GM19043 (cell line): ENCODE results near the gene GALK2.

Experiments
- ATAC-seq: cut with Tn5 transposase; IDR thresholded peaks from one replicate; pipeline ENCODE4 v1.9.1; 2021; ENCODE audit warnings: low read depth; ENCODE audit not compliant: unreplicated experiment

Gene GALK2

DNA sequence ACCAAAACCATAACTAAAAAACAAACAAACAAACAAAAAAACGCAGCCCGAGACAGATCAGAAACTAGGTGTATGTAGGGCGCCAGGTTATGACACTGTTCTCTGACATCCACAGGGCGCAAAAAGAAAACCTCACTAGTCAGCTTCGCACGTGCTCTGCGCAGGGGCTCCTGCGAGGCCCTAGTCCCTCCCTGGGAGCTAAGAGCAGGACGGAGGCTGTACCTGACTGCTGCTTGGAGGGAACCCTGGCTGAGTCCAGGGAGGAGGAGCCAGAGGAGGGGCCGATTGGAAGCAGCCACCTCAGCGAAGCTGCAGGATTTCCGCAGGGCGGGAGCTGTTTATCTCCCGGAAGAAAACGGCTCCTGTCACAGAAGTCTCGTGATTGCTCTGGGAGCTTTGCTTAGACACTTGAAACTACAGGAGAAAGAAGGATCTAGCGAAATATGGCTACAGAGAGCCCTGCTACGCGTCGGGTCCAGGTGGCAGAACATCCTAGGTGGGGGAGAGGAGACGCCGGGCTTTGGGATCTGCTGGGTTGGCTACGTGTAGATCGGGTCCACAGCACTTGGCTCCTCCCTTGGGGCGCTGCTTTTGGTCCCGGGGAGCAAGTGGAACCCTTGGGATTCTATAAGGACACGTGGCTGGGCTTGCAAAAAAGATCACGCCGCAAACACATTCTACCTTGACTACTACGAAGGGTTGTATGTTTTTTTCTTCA is at the start of gene GALK2:
Gene GALK2, plus strand, starts transcription at position 368 of the 718 bp plus-strand sequence. Its CDS starts 76 bp downstream, at position 444.
- peak; percentile 94 for ATAC-seq

DNA sequence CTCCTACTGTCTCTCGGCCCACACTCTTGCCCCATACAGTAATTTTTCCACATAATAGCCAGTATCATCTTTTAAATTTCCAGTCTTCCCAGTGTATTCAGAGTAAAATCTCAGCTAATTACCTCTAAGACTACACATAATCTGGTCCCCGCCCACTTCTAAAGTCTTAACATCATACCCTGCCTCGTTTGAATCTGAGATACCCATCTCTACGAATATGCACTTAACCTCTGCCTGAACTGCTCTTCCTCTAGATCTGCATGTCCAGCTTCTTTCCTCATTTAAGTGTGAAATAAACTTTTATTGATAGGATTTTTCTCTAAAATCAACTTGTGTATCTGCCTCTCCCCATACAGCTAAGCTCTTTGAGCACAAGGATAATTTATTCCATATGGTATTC is 49.2 kb upstream of the GALK2 start:
- no peak for ATAC-seq

DNA sequence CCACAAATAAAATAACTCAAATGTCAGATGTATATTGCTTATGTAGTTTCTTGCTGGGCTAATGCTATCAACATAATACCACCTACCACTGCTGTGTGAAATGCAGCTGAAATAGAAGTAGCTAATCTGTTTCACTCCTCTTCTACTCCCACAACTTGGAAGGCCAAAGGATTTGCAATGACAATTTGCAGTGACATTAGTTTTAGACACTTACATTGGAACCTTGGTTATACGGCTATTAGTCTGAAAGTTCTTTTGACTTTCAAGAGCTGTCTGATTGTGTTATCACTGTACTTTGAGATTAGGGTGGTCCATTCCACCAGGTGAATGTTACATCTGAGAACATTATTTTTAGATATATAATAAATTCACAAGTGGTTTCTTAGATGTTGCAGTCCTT is 48.1 kb upstream of the GALK2 start:
- ATAC-seq, result no peak

DNA sequence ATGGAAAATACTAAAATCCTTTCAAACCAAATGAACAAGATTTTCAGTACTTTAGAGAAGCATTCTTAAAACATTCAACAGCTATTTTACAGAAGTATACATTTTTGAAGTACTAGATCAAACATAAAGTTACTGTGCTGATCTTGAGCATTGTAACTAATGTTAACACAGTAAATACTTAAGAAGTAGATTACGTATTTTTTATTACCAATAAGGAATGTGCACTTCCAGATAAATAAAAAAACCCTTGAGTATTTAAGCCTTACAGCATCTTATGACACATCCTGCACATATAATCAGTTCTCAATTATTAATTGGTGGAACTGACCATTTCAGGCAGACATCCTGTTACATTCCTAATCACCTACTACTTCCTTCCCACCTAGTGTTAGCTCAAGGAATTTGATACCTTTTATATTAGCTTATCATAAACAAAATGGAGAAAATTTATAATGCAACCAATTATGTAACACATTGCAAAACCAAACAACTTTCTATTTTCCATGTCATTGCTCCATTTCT is 47.4 kb upstream of the GALK2 start:
- no peak for ATAC-seq

DNA sequence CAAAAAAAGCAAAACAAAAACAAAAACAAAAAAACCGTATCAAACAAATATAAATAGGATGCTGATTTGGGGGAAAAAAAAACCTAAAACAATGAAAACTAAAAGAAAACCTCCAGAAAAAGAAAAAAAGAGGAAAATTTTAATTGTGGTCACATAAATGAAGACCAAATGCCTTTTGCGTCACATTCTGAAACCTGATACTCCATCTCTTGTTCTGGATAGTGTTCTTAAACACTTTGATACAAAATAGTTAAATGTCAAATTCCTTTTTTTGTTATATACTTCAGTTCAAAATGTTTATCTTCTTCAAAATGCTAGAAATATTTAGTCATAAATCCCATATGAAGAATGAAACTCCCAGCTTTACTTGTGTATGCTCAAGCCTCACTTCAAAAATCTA is 45.7 kb upstream of the GALK2 start:
- no peak for ATAC-seq

DNA sequence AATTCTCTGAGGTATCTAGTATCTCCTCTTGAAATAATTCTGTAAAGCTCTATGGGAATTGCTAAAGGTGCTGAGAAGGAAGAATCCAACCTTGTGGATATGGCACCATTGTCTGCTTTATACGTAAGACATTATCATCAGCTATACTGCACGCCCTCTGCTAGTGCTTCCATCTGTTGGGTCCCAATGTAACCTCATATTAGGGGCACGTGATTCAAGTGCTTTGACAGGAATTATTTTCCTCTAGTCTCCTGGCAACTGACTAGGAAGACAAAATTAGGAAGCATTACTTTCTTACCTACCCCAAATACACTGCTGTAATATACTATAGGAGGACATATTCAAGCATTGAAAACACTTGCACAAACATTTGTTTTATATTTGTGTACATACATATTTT is 38.6 kb upstream of the GALK2 start:
- ATAC-seq, result no peak

DNA sequence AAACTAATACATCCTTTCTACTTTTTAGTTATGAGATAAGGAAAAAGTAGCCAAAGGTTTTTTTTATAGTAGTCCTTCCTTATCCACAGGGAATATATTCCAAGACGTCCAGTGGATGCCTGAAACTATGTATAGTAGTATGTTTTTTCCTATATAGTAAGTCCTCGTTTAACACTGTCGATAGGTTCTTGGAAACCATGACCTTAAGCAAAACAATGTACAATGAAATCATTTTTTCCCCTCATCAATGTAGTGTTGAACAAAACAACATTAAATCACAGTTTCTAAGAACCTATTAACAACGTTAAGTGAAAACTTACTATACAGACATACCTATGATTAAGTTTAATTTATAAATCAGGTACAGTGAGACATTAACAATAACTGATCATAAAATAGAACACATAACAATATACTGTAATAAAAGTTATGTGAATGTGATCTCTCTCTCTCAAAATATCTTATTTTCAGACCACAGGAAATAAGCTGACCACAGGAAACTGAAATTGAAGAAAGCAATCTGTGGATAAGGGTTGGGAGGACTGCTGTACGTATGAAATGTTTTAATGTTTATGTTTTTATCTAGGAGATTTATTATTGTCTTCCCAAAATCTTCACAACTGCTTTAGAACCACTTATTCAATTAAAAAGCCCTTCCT is 35.2 kb upstream of the GALK2 start:
- ATAC-seq, result peak; percentile 37

DNA sequence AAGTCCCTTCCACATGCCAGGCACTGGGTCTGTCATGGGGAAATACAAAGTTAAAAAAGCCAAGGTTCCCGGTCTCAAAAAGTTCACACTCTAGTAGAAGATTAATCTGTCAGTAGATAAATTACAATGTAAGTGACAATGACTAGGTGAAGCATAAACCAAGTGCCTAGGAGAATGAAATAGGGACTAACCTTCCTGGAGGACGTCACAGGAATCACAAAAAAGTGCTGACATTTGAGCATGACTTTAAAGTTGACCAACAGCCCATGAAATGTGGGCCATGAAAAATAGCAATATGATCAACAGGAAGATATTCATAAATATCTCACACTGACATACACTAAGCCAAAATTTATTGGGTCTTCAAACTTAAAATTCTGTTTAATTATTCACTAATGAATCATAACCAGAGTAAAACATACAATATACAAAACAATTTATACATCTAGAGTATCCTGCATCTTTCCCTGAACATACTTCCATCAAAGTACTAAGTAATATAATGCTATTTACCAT is 34.6 kb upstream of the GALK2 start:
- peak; percentile 62 for ATAC-seq

DNA sequence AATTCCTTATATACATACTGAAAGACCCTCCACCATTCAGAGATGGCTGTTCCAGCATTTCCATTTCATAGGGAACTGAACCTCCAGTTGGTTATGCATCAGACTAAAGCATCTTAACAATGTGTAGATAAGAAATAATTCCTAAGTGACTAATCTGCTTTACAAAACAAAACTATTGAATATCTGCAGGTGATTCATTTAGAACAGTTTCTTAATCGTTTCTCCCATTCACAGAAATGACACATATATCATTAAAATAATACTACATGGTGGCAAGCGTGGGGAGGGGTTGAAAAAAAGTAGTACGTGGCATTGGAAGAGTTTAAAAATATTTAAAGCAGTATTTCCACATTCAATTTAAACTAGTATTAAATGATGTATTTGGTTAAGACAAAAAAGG is 34.1 kb upstream of the GALK2 start:
- ATAC-seq, result no peak

DNA sequence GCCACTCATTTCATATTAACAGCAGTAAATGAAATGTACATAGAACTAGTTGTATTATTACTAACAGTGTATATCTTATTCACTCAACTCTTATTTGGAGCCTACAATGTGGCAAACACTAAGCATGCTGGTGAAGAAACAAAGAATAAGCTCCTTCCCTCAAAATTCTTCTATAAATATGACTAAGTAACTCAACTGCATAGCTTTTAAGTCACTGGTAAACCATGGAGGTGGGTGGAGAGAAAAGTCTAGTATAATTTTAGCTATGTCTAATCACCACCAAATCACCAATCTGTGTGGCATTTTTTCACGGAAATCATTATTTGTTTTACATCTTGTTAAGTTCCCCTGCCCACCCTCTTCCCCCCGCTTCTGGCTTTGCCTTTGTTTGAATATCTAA is 32.2 kb upstream of the GALK2 start:
- ATAC-seq, result no peak

DNA sequence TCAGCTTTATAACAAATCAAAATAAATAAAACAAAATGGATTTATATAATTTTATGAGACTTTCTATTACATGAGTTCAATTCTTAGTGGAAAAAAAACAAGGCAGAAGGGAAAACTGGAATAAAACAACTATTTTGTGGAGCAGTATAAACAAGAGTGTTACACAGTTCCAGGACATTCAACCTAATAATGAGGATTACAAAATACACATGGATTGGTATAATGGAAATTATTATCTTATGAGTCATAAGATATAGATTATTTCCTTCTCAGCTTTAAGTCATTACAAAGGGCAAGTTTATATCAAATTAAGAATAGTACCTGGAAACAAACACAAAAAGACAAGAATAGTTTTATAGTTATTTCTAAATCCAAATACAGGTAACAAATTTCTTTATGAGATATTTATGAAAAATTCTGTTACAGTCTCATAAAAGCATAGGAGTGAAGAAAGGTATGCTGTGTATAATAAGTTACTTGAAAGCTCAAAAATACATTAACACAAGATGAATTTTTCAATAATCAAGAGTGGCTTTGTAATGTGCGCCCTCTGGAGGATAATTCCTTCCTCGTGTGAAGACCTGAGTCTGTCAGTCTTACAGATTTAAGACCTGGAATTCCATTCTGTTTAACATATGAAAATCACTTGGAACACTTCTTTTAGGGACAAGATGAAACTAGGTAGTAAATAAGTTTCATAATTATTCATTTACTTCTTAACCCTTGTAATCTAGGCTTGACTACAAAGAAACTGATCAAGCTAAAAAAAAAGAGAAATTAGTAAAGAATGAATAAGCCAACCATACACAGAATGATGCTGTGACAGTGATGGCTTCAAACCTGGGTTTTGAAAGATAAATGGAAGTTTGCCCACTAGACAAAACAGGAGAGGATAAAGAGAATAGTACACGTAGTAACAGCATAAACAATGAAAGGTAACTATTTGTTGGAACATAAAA is 24.1 kb upstream of the GALK2 start:
- ATAC-seq, result no peak

DNA sequence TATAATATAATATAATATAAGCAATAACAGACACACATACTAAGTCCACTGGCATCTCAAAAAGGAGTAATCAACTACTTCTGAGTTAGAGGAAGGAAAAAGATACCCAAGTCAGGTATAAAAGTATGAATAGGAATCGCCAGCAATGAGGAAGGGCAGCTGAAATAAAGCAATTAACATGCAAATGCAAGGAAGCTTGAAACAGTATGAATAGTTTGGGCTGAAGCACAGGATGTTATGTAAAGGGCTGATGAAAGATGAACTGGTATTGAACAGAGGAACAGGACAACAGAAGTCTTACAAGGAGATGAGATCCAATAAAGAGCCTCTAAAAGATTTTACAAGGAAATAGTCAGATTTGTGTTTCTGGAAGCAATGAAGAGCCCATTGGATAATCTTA is 21.7 kb upstream of the GALK2 start:
- no peak for ATAC-seq

DNA sequence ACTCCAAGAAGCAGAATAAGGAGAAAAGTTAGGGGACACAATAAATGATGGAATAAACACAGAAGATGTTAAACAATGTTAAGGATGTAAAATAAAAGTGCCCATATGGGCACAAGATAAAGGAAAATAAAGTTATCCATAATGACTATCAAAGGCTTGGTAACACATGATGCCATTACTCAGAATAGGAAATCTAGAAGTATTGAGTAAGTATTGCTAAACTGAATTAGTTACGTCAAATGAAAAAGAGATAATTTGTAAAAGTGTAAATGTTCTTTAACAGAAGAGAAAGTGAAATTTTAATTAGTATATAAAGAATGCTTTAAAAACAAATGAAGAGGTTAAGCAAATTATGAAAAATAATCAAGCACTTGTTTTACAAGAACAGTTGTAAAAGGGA is 21.3 kb upstream of the GALK2 start:
- no peak for ATAC-seq

DNA sequence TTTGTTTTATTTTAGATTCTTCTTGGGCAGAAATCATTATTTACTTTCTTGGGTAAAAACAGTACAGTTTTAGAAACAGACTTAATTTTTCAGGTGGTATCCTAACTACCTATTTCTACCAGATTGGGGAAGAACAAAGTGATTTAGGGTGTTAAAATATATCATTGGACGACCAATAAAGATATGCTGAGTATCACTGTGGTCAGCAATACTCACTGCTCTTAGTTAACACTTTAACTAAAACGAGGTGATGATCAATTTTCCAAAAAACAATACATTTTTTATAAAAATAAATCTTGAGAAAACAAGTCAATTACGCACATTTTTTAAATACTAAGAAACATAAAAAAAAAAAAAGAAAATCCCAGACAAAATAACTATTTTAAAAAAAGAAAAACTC is 18.2 kb upstream of the GALK2 start:
- ATAC-seq, result no peak

DNA sequence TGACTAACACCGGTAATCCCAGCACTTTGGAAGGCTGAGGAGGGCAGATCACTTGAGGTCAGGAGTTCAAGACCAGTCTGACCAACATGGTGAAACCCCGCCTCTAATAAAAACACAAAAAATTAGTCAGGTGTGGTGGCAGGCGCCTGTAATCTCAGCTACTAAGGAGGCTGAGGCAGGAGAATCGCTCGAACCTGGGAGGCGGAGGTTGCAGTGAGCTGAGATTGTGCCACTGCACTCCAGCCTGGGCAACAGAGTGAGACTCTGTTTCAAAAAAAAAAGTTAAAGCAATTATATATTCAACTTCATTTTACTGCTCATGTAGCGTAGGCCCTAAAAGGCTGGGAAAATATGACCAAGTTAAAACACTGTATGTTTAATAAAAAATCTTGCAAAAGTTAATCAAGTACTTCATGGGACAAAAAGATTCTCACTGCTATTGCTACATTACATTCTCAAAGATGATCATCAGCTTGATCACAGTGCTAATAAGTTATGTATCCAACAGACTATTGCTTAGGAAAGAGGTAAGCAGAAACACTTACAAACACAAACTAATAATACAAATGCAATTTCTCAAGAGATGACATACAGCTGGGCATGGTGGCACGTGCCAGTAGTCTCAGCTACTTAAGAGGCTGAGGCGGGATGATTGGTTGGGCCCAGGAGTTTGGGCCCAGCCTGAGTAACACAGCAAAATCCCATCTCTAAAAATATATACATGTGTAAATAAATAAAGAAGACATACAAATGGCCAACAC is 17.3 kb upstream of the GALK2 start:
- no peak for ATAC-seq

DNA sequence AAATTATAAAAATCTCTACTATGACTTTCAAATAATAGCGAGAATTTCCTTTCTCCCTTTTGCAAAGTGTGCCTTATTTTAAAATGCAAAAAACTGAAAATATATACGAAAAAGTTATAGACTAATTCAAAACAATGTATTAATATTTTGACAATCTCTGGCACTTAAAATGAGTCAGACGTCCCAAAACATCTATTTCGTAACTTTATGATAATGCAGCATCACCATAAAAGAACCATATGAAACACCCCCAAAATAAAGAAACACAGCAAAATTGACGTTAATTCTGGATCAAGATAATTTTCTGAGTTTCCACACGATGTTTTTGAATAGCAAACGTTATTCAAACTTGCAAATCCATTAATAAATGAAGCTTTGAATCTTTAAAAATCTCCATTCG is 15.7 kb upstream of the GALK2 start:
- ATAC-seq, result no peak

DNA sequence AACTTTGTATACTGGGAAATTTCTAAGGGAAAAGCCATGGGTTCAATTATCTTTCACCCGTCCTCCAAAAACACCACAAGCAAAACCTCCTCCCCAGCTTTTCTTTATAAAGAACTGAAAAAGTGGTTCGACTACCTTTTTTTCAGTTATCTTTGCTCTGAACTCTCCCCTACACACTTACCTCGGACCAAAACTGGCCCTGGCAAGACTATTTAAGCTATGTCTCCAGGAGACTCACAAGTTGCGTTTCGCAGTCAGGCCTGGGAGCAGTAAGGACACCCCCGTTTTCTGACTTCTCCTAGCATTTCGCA is 15.3 kb upstream of the GALK2 start:
- ATAC-seq, result no peak

DNA sequence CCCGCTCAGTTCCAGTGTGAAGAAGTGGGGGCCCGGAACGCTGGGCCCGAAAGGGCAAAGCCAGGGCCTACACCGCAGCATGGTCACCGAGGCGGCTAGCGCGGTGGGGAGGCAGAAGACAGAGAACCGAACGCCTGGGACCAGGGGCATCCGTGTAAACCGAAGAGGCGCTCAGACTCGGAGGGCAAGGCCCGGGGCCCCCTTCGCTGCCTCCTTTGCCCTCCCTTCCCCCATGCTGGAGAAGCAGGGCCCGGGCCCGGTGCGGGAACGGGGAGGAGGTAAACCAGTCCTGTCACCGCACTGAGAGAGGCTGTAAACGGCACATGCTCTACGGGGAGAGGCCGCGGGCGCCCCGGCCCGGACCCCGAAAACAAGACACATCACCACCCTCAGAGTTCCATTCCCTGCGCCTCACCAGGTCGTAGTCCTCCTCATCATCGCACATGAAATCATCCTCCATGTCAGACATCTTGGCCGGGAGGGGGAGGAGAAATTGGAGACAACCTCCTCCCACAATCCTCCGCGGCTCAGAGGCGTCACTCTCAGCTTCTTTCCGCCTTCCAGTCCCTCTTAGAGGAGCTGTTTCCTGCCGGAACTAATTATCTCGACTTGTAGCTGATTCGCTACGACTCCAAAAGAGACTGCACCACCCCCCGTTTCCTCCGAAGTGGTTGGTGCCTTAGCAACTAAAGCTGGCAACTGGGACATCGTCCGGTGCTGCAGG is 14.8 kb upstream of the GALK2 start, which contains the start of gene COPS2:
Gene COPS2, minus strand, starts transcription at position 490 of the 724 bp plus-strand sequence. Its CDS starts 21 bp downstream, at position 469.
- ATAC-seq, result peak; percentile 93

DNA sequence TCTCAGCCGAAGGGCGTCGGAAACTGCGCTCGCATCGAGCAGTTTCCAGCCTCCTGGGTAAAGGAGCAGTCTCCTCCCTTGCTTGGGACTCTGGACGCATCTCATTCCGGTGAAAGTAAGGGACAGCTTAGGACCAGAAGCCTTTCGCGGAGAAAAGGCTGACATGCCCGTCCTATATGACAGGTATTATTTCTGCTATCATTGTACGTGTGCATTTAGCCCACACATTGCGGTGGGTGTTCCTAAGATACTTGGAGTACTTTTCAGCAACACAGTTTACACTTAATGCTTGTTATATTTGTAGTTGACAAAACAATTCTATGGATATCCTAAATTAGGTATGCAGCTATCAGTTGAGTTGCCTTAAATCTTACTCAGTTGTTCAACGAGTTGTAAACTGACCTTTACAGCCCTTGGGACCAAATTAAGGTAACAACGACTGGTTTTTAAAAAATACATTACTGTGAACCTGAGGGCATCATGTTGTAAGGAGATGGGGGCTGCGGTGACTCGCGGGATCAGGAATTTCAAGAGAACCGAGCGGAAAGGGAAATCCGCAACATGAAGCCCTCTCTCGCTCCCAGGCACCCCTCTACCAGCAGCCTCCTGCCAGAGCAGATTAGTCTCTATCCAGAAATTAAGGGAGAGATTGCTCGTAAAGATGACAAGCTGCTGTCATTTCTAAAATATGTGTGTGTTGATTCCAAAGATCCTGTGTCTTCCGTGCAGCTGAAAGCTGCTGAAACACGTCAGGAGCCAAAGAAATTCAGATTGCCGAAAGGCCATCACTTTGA is 14.0 kb upstream of the GALK2 start:
- no peak for ATAC-seq
